ENCODE measurements around the gene TMEM181. TPM values are rescaled to one million over a fixed set of nuclear protein-coding genes. Genes with fewer than 3 reads are reported as not detected.
"Not testable (repeated sequence)": the region's sequence is repeated elsewhere in the genome, so short reads cannot be mapped to it uniquely, and the experiment has no call there.

The TMEM181 gene
- total and polyA plus RNA-seq, 2 donors (not counting 1 experiment from before 2014, with no cell fraction given): 35.6 to 36.0 TPM

DNA sequence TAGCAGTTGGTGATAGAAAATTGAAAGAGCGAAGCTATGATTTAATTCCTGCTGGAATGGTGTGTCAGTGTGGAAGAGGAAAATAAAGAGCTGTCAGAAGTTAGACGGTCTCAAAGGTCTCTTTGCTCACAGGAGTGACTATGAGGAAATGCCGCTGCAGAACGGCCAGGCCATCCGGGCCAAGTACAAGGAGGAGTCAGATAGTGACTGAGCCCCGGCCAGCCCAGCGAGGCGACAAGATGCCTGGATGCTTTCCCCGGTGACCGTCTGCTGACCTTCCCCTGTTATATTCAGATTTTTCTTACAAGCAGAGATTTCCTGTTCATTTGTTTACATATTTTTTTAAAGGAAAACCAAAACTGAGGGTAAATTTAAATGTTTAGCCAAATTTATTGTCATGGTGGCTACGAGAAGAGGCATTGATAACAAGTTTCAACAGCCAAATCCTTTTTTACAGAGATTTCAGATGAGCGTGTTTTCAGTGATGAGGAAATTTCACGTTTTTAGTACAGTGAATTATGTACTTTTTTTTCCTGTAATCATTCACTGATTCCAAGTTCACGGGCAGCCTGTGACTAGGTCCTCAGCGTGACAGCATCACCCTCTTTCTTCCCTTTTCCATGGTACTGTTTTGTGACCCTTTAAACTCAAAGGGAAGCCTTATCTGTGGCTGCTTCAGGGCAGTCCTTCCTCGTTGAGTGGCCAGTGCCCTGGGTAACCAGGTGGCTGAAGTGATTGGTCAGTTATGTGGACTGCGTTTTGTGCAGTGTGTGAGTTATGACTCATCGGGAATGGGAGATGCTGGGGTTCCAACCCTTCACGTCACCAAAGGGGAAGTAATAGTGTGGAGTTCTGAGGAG is 72.0 kb downstream of the TMEM181 start:
- Histone ChIP-seq H3K4me2 (ENCODE audit: extremely low read depth, insufficient read depth, low read length) (peak overlapping the region; percentile 55), H3K27me3 (ENCODE audit: control insufficient read depth, insufficient read depth, low read length) (no peaks in the 10 kb centered on the region), H3K79me2 (ENCODE audit: control insufficient read depth, insufficient read depth, low read length) (peaks cover 1% of the 10 kb centered on the region), H2AFZ (ENCODE audit: low read length) (no peak overlapping the region), H4K20me1 (ENCODE audit: control insufficient read depth, extremely low read depth, insufficient read depth, low read length) (no peaks in the 10 kb centered on the region), H3K4me1 (ENCODE audit: control insufficient read depth, extremely low read depth, insufficient read depth, low read length) (peaks cover 12% of the 10 kb centered on the region), H3K9me3 (ENCODE audit: control insufficient read depth, insufficient read depth, low read depth, low read length) (no peaks in the 10 kb centered on the region), H3K9ac (ENCODE audit: insufficient read depth, low read length) (peak overlapping the region; percentile 32), H3K27ac (ENCODE audit: insufficient read depth, low read length) (peak overlapping the region; percentile 86), H3K36me3 (ENCODE audit: control insufficient read depth, insufficient read depth, low read length) (peaks cover 13% of the 10 kb centered on the region), H3K4me3 (replicated peaks in 1 of 4; ENCODE audit: control extremely low read depth in 1 of 4, insufficient read depth in 1 of 4, low read depth in 3 of 4, low read length in 4 of 4) (peak overlapping the region in 3 of 4 experiments; percentile 4 to 24 (median 14))
- DNase-seq (ENCODE audit: low read depth in 2 of 2): peak; percentile 90 to 91
- TF ChIP-seq EZH2 (IDR thresholded peaks at IDR 0.05; ENCODE audit: low read length, missing control alignments): no peak
- TF ChIP-seq, protein P1, sequence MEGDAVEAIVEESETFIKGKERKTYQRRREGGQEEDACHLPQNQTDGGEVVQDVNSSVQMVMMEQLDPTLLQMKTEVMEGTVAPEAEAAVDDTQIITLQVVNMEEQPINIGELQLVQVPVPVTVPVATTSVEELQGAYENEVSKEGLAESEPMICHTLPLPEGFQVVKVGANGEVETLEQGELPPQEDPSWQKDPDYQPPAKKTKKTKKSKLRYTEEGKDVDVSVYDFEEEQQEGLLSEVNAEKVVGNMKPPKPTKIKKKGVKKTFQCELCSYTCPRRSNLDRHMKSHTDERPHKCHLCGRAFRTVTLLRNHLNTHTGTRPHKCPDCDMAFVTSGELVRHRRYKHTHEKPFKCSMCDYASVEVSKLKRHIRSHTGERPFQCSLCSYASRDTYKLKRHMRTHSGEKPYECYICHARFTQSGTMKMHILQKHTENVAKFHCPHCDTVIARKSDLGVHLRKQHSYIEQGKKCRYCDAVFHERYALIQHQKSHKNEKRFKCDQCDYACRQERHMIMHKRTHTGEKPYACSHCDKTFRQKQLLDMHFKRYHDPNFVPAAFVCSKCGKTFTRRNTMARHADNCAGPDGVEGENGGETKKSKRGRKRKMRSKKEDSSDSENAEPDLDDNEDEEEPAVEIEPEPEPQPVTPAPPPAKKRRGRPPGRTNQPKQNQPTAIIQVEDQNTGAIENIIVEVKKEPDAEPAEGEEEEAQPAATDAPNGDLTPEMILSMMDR (conservative IDR thresholded peaks at IDR 0.05 in 1 of 2, IDR thresholded peaks at IDR 0.05 in 1 of 2; ENCODE audit: low read depth in 1 of 2, low read length in 2 of 2): no peak

DNA sequence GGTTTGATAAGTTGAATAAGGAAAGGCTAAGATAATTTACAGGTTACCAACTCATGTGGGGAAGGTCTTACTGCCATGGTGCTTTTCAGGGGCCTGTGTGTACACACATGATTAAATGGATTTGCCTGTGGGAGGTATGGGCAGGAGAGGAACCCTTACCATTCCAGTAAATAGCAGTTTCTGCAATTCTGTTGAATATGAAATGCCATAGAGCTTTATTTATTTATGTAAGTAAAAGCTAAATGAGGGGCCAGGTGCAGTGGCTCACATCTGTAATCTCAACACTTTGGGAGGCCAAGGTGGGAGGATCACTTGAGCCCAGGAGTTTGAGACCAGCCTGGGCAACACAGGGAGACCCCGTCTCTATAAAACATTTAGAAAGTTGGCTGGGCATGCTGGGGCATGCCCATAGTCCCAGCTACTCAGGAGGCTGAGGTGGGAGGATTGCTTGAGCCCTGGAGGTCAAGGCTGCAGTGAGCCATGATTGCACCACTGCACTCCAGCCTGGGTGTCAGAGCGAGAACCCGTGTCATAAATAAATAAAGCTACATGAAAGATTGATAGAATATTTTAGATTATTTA is 72.7 kb downstream of the TMEM181 start:
- H4K20me1 ChIP-seq (ENCODE audit: control insufficient read depth, extremely low read depth, insufficient read depth, low read length); H3K27me3 ChIP-seq (ENCODE audit: control insufficient read depth, insufficient read depth, low read length); H3K9me3 ChIP-seq (ENCODE audit: control insufficient read depth, insufficient read depth, low read depth, low read length); H3K4me3 ChIP-seq (replicated peaks in 1 of 4; ENCODE audit: control extremely low read depth in 1 of 4, insufficient read depth in 1 of 4, low read depth in 3 of 4, low read length in 4 of 4); DNase-seq (ENCODE audit: low read depth in 2 of 2); H3K79me2 ChIP-seq (ENCODE audit: control insufficient read depth, insufficient read depth, low read length); H3K9ac ChIP-seq (ENCODE audit: insufficient read depth, low read length); H2AFZ ChIP-seq (ENCODE audit: low read length): not testable (repeated sequence)
- Histone ChIP-seq H3K27ac (ENCODE audit: insufficient read depth, low read length) (peak overlapping the region; percentile 86), H3K4me1 (ENCODE audit: control insufficient read depth, extremely low read depth, insufficient read depth, low read length) (peaks cover 12% of the 10 kb centered on the region), H3K36me3 (ENCODE audit: control insufficient read depth, insufficient read depth, low read length) (peaks cover 13% of the 10 kb centered on the region), H3K4me2 (ENCODE audit: extremely low read depth, insufficient read depth, low read length) (peak overlapping the region; percentile 55)

DNA sequence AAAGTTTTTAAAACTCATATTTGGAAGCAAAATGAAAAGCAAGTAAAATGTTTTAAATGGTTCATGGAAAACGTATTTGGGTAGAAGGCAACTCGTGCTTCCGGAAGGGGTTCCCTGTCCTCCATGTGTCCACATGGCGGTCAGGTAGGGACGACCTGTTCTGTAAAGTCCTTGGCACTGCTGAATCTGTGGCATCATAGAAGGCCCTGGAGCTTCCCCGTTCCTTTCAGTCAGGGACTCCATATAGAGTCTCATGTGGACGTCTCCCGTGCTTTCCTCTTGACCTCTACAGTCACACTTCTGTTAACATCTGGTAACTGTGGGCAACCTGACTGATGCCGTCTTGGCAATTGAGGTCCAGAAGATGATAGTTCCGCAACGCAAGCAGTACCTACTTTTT is 73.2 kb downstream of the TMEM181 start:
- Histone ChIP-seq H3K27ac (ENCODE audit: insufficient read depth, low read length) (no peak overlapping the region), H3K79me2 (ENCODE audit: control insufficient read depth, insufficient read depth, low read length) (peaks cover 5% of the 10 kb centered on the region), H3K36me3 (ENCODE audit: control insufficient read depth, insufficient read depth, low read length) (peaks cover 11% of the 10 kb centered on the region), H4K20me1 (ENCODE audit: control insufficient read depth, extremely low read depth, insufficient read depth, low read length) (no peaks in the 10 kb centered on the region), H3K27me3 (ENCODE audit: control insufficient read depth, insufficient read depth, low read length) (no peaks in the 10 kb centered on the region), H3K9me3 (ENCODE audit: control insufficient read depth, insufficient read depth, low read depth, low read length) (no peaks in the 10 kb centered on the region), H3K4me3 (replicated peaks in 1 of 4; ENCODE audit: control extremely low read depth in 1 of 4, insufficient read depth in 1 of 4, low read depth in 3 of 4, low read length in 4 of 4) (no peak overlapping the region), H2AFZ (ENCODE audit: low read length) (no peak overlapping the region), H3K4me2 (ENCODE audit: extremely low read depth, insufficient read depth, low read length) (no peak overlapping the region), H3K4me1 (ENCODE audit: control insufficient read depth, extremely low read depth, insufficient read depth, low read length) (peaks cover 12% of the 10 kb centered on the region), H3K9ac (ENCODE audit: insufficient read depth, low read length) (no peak overlapping the region)
- TF ChIP-seq, protein P1 (conservative IDR thresholded peaks at IDR 0.05 in 1 of 2, IDR thresholded peaks at IDR 0.05 in 1 of 2; ENCODE audit: low read depth in 1 of 2, low read length in 2 of 2): no peak
- no peak for TF ChIP-seq EZH2 (IDR thresholded peaks at IDR 0.05; ENCODE audit: low read length, missing control alignments)
- DNase-seq (ENCODE audit: low read depth in 2 of 2): no peak

Data from fibroblast of lung (primary cell).